Spleen (tissue), 11 donors: ENCODE data around the gene CYGB. TPM values are rescaled to one million over a fixed set of nuclear protein-coding genes. Genes with fewer than 3 reads are reported as not detected.

Experiments
- DNase-seq: peaks from one replicate; pipeline ENCODE4 v3.0.0-alpha.2; 2020
- H3K27ac ChIP-seq, 8 donors: fragments of 200-600 bp; sonication (generic) in 7 of 8; 1 replicate in 4 of 8; 2 replicates in 4 of 8; pipeline versions ENCODE4 v1.5.0 to v1.8.0; 2016 to 2021; ENCODE audit warnings: inconsistent platforms in 4 of 8, mild to moderate bottlenecking in 4 of 8, moderate library complexity in 1 of 8
- H3K27me3 ChIP-seq, 7 donors: fragments of 200-600 bp; sonication (generic) in 6 of 7; replicated peaks in 1 of 7; 1 replicate in 4 of 7; 2 replicates in 3 of 7; pipeline versions ENCODE4 v1.5.0 to v1.8.0; 2016 to 2021; ENCODE audit warnings: inconsistent platforms in 3 of 7, mild to moderate bottlenecking in 1 of 7
- H3K36me3 ChIP-seq, 6 donors: fragments of 200-600 bp; sonication (generic) in 5 of 6; 1 replicate in 4 of 6; 2 replicates in 2 of 6; pipeline versions ENCODE4 v1.5.0 to v1.8.0; 2016 to 2021; ENCODE audit warnings: inconsistent platforms in 2 of 6
- H3K4me1 ChIP-seq, 6 donors: fragments of 200-600 bp; sonication (generic) in 5 of 6; 1 replicate in 3 of 6; 2 replicates in 3 of 6; pipeline versions ENCODE4 v1.5.0 to v1.8.0; 2016 to 2021; ENCODE audit warnings: inconsistent platforms in 3 of 6
- H3K4me3 ChIP-seq, 8 donors: fragments of 200-600 bp; sonication (generic) in 7 of 8; 1 replicate in 4 of 8; 2 replicates in 4 of 8; pipeline versions ENCODE4 v1.5.0 to v1.8.0; 2016 to 2021; ENCODE audit warnings: inconsistent platforms in 4 of 8, mild to moderate bottlenecking in 4 of 8, moderate library complexity in 2 of 8
- H3K9me3 ChIP-seq, 8 donors: fragments of 200-600 bp; sonication (generic) in 7 of 8; 1 replicate in 4 of 8; 2 replicates in 4 of 8; pipeline versions ENCODE4 v1.5.0 to v1.8.0; 2016 to 2021; ENCODE audit warnings: inconsistent platforms in 4 of 8
- POLR2A ChIP-seq, 3 donors: fragments of 450-650 bp; IDR thresholded peaks; one replicate each; pipeline ENCODE4 v1.5.1; 2017; ENCODE audit warnings: antibody characterized with exemption in 3 of 3, mild to moderate bottlenecking in 1 of 3
- POLR2AphosphoS5 ChIP-seq, 3 donors: sonication (generic); formaldehyde crosslinking; IDR thresholded peaks; one replicate each; pipeline ENCODE4 v1.5.1; 2017; ENCODE audit warnings: antibody characterized with exemption in 3 of 3
- WGBS, 5 donors: extraction: QIAGEN DNeasy Blood & Tissue Kit in 3 of 5; methylation state at CpG; one replicate each; pipeline versions ENCODE4 v1.1.5 to v1.1.7; 2013 to 2018; 5-methylcytosine and 5-hydroxymethylcytosine counted together
- intact Hi-C: fragments of 100-400 bp; cut with DNase I; formaldehyde crosslinking; loops from one replicate; pipeline ENCODE4 v1.15.0; 2023; ENCODE audit warnings: low total_unique reads
- polyA plus RNA-seq, 3 donors: library from polyadenylated mRNA; stranded (reverse); fragments of 200-250 nt; gene quantifications; one replicate each; pipeline ENCODE4 v1.2.1, GENCODE V29; 2013
- total RNA-seq, 7 donors: library from RNA; depleted of rRNA in 3 of 7; stranded (reverse); fragments of >200 nt in 3 of 7; fragmentation: NEBNext Ultra II Directional in 4 of 7; extraction: Animal tissue kit (Norgen Biotek cat#: 25700) in 4 of 7; gene quantifications; one replicate each; pipeline versions ENCODE4 v1.1.0 to v1.2.1, GENCODE V29; 2016 to 2021
- TF ChIP-seq, protein P1 (sequence below), 11 experiments: fragments of 200-600 bp in 7 of 11; fragments of 450-650 bp in 4 of 11; sonication (generic) in 4 of 11; IDR thresholded peaks in 8 of 11; conservative IDR thresholded peaks in 3 of 11; 1 replicate in 7 of 11; 2 replicates in 4 of 11; pipeline versions ENCODE4 v1.4.0 to v1.8.0; 2016 to 2021; ENCODE audit warnings: antibody characterized with exemption in 11 of 11, inconsistent platforms in 4 of 11, mild to moderate bottlenecking in 1 of 11
- donor health status: healthy with polysubstance abuse.
- donor health status: DM: no; HTN: no; CAD: no; lungs with moderate emphysema.
- donor health status: DM: no; HTN: no; CAD: no.
- donor health status: Bipolar disorder and iron deficiency.
- donor health status: healthy.
- donor health status: DM: no; HTN: no; CAD: no.
- donor health status: DM: yes; HTN: yes; CAD: no.

Gene CYGB
- total and polyA plus RNA-seq, 10 donors, result 3.5 to 21.0 (median 7.7) TPM

DNA sequence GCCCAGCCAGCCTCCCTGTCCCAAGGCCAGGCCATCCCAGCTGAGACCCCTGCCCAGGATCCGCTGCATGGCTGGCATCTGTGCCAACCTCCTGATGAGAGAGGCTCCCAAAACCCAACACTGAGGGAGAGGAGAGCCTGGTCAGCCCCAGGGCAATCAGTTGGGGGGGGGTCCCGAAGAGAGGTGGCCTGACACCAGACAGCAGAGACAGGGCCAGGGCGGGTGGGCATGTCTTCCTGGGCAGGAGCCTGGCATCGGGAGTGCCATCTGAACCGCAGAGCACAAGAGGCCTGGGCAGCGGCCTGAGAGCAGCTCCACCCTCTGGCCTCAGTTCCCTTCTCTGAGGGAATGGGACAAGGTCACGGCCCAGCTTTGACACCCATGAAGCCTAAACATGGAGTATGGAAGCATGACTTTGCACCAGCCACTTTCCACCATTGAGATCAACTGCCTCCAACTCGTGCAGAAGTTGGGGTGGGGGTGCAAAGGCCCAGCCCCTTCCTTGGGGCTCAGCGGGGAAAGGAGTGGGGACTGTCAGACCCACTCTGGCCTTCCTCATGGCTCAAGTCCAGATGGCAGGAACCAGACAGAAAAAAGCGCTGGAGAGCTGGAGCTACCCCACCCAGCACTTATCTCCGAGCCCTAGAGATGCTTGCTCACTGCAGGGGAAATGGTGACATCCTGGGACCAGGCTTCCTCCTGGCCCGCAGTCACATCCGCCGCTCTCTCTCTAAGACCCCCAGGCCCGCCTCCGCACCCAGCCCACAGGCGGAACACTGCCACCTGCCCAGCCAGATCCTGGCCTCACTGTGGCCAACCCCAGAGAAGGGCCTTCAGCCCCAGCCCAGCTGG lies 46.0 kb downstream of the CYGB start:
- WGBS, 5 donors, result 39 to 68% (median 46%) methylated on average over 13 to 17 of the region's 17 CpGs
- H3K36me3 ChIP-seq, result peaks cover 0 to 36% (median 11%) of the 10 kb centered on the region in 6 donors
- H3K4me1 ChIP-seq, result peaks cover 54 to 100% (median 81%) of the 10 kb centered on the region in 6 donors
- TF ChIP-seq POLR2AphosphoS5 (IDR thresholded peaks at IDR 0.05), result peak; percentile 25 to 81 (median 53)
- TF ChIP-seq, protein P1, sequence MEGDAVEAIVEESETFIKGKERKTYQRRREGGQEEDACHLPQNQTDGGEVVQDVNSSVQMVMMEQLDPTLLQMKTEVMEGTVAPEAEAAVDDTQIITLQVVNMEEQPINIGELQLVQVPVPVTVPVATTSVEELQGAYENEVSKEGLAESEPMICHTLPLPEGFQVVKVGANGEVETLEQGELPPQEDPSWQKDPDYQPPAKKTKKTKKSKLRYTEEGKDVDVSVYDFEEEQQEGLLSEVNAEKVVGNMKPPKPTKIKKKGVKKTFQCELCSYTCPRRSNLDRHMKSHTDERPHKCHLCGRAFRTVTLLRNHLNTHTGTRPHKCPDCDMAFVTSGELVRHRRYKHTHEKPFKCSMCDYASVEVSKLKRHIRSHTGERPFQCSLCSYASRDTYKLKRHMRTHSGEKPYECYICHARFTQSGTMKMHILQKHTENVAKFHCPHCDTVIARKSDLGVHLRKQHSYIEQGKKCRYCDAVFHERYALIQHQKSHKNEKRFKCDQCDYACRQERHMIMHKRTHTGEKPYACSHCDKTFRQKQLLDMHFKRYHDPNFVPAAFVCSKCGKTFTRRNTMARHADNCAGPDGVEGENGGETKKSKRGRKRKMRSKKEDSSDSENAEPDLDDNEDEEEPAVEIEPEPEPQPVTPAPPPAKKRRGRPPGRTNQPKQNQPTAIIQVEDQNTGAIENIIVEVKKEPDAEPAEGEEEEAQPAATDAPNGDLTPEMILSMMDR (IDR thresholded peaks at IDR 0.05 in 8 of 11, conservative IDR thresholded peaks at IDR 0.05 in 3 of 11), result no peak
- H3K4me3 ChIP-seq, result peak overlapping the region in 4 of 8 donors; percentile 19 to 64 (median 30)
- intact Hi-C loops, result no loop called here
- no peaks in the 10 kb centered on the region for H3K9me3 ChIP-seq
- no peaks in the 10 kb centered on the region for H3K27me3 ChIP-seq
- peak; percentile 90 for DNase-seq
- H3K27ac ChIP-seq, result peak overlapping the region; percentile 88 to 98 (median 96)

- Histone ChIP-seq H3K9me3 (no peaks in the 10 kb centered on the region), H3K4me3 (no peak overlapping the region), H3K36me3 (peaks cover 0 to 28% (median 8%) of the 10 kb centered on the region in 6 donors), H3K27me3 (no peaks in the 10 kb centered on the region), H3K4me1 (peaks cover 47 to 100% (median 79%) of the 10 kb centered on the region in 6 donors), H3K27ac (peak overlapping the region in 7 of 8 donors; percentile 88 to 98 (median 96))
- no peak for DNase-seq
- TF ChIP-seq POLR2A (IDR thresholded peaks at IDR 0.05), result no peak
- TF ChIP-seq, protein P1 (IDR thresholded peaks at IDR 0.05 in 8 of 11, conservative IDR thresholded peaks at IDR 0.05 in 3 of 11), result no peak
- TF ChIP-seq POLR2AphosphoS5 (IDR thresholded peaks at IDR 0.05), result peak; percentile 9 to 63 (median 44)
- 72 to 84% (median 74%) methylated on average over 4 to 10 of the region's 10 CpGs for WGBS, 5 donors
- intact Hi-C loops, result no loop called here
Measured at GRCh38 chr17:76490112-76490710, 47.3 kb downstream of the CYGB start.

DNA sequence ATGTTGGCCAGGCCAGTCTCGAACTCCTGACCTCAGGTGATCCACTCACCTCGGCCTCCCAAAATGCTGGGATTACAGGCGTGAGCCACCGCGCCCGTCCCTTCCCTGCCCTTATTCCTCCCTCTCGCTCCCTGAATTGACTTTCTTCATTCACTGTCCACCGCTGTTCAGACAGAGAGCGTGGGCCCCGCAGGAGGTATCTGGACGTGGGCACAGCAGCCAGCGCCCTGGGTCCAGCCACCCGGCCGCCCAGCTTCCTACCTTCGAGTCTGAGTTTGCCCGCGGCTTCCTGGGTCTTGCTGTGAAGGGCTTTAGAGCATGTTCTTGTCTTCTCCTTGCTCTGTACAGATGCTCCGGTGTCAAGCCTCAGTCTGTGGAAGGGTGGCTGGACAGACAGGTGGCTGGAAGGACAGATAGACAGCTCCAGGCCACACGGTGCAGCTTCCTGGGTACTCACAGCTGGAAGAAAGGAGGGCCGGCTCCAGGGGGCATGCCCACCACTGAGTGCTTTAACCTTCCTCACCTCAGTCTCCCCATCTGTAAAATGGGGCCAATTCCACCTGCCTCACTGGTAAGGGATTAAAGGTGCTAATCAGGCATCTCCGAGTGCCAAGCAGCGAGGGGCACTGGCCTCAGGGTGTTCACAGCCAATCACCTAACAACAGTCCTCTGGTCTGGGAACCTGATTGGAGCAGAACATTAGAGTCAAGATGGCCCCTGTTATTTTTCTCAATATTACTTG lies 49.9 kb downstream of the CYGB start:
- Histone ChIP-seq H3K9me3 (no peaks in the 10 kb centered on the region), H3K4me1 (peaks cover 24 to 100% (median 78%) of the 10 kb centered on the region in 6 donors), H3K4me3 (no peak overlapping the region), H3K27ac (peak overlapping the region in 4 of 8 donors; percentile 41 to 98 (median 71)), H3K36me3 (peaks cover 0 to 20% (median 8%) of the 10 kb centered on the region in 6 donors), H3K27me3 (no peaks in the 10 kb centered on the region)
- intact Hi-C loops, result no loop called here
- DNase-seq, result no peak
- TF ChIP-seq POLR2AphosphoS5 (IDR thresholded peaks at IDR 0.05) (peak; percentile 4 to 71 (median 42)), POLR2A (IDR thresholded peaks at IDR 0.05) (no peak)
- TF ChIP-seq, protein P1 (IDR thresholded peaks at IDR 0.05 in 8 of 11, conservative IDR thresholded peaks at IDR 0.05 in 3 of 11), result no peak
- 92 to 98% (median 95%) methylated on average over 22 of the region's 22 CpGs for WGBS, 5 donors
